Measurements from ENCODE around the gene RABGEF1.

DNA sequence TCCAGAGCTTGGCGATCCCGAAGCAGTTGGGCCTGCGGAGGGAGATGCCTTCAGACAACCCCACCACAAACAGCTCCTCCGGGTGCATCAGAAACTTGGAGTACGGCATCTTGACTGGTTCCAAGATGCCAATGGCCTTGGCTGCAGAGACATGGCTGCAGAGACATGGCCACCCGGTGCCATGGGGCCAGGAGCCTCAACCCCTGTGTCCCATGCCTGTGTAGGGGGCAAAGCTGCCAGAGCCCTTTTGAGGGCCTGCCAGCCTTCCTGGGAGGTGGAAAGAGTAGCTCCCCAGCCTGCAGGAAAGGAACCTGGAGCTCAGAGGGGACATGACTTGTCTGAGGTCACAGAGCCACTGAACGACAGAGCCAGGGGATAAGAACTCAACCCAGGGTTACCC lies 83.5 kb downstream of the RABGEF1 start:
- TF ChIP-seq POLR2A (IDR thresholded peaks at IDR 0.05) = no peak
- TF ChIP-seq CTCF (IDR thresholded peaks at IDR 0.05) = no peak
